GM03348 (cell line): ENCODE results near the gene DRGX.

Source experiments
- DNase-seq: peaks from one replicate; pipeline ENCODE4 v3.0.0; 2012; ENCODE audit warnings: low spot score

Gene DRGX

GRCh38 chr10:49395741-49396665 is at the start of gene DRGX:
DRGX (minus strand) TSS chr10:49396089; CDS start chr10:49395440, 649 bp downstream.
- no peak for DNase-seq

DNA sequence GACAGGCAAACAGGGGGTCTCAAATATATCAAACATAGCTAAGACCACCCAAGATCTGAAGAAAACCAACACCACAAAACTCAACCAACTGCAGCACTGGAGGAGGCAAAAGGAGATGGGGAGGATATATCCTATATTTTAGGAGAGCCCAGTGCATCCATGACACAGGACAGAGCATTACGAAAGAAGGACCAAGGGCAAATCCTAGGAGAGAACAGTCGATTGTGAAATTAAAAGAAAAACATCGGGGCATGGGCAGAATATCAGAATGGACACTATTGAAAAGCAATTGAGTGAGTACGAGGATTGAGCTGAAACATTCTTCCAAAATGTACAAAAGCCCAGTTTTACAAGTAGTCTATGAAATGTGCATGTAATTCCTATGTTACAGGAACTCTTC is 48.5 kb upstream of the DRGX start:
- no peak for DNase-seq

- DNase-seq, result no peak
These were observed 47.0 kb upstream of the DRGX start for GRCh38 chr10:49442863-49443262.

DNA sequence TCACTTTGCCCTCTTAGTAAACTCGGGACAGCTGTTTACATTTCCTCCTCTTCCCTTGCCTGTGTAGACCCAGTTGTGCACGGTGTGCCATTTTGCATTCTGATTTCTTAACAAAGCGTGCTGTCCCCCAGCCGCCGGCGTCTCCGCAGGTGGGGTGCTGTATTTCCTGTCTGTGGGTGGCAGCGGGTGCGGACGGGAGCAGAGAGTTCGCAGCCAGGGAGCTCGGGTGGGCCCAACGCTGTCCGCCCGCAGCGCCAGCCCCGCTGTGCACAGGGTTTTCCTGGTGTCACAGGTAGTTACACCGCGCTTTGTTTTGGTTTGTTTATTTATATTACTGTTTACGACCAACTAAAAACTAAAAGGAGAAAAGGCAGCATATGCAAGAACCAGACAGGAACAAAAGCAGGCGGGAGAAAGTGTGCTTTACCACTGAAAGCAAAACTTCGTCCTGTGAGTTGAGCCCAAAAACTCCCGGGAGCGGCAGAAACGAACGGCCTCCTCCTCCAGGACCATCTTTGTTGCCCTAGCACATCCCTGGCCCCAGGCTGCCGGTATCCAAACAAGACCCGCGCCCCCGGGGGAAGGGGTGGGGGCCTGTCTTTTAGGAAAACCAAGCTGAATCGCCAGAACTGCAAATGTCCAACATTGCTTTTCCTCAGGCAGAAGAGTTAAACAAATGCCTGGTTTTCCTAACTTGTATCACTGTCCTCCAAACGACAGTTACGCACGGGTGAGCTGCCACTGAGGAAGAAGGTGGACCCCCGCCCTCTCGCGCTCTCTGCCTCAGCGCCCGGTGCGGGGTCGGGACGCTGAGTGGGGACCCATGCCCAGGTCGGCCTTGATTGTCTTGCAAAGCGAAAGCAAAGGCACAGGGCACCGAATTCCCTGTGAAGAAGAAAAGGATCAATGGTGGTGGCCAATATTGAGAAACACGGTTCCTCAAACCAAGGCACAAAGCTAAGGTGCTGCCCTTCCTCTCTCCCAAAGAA is 45.9 kb upstream of the DRGX start:
- no peak for DNase-seq

- no peak for DNase-seq
These were observed 39.3 kb upstream of the DRGX start for GRCh38 chr10:49435225-49435624.

DNA sequence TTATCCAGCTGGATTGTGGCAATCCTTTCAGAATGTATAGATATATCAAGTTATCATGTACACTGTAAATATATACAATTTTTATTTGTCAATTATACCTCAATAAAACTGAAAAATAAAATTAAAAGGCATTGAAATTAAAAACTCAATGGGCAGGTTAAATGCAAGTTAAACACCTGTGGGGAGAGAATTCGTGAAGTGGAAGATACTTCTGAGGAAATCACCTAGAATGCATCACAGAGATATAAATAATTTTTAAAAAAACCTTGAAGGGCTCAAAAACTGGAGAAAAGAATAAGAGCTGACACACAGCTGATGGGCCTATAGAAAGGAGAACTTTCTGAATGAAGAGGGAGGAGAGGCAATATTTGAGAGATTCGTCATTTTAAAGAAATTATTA is 37.2 kb upstream of the DRGX start:
- DNase-seq, result no peak

GRCh38 chr10:49431426-49431825 is 35.5 kb upstream of the DRGX start:
- DNase-seq, result no peak

DNA sequence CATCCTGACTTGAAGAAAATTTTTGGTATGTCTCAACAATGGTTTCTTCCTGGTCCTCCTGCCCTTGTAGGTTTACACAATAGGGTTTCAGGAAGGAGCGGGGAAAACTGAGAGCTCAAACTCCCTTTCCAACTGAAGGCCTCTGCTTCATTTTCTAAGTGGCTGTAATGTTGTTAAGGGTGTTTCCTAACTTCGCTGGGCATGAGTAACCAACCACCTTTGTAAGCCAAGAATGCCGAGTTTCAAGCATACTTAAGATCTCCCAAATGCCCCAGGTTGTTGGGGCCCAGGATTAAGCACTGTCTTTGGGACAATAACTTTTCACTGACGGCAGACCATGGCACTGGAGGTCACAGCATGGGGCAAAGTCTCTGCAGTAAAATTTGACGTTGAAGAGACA is 33.6 kb upstream of the DRGX start:
- no peak for DNase-seq

DNA sequence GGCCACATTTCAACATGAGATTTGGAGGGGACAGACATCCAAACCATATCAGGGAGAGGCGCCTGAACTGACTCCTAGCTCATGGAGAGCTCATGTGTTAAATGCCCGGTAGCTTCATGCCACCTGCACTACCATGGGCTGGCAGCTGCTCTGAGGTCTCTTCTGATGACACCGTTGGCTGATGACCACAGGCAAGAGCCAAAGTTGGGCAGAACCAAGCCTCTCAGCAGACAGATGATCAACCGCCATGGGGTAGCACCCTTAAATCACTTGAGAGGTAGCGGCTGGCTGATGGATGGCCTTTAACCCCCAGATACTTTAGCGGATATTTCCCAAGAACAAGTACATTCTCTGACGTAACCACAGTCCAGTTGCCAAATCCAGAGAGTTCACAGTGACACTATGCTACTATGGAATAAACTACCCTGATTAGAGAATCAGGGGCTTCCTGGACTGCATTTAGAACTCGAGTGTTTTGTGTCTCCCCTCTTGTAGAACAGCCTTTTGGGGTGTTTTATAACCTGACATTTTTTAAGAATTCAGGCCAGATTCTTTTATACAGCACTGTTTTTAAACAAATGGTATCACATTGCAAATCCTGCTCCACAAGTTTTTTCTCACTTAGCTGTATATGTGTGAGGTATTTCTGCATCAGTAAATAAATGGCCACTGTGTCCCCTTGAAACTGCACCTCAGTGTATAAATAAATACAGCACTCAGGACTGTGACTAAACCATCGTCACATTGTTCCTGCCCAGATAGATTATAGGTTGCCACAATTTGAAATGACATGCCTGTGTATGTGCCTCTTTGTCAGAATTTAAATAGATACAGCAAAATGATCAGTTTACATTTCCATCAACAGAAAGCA is 30.8 kb upstream of the DRGX start:
- no peak for DNase-seq

GRCh38 chr10:49419005-49419404 is 23.1 kb upstream of the DRGX start:
- no peak for DNase-seq

DNA sequence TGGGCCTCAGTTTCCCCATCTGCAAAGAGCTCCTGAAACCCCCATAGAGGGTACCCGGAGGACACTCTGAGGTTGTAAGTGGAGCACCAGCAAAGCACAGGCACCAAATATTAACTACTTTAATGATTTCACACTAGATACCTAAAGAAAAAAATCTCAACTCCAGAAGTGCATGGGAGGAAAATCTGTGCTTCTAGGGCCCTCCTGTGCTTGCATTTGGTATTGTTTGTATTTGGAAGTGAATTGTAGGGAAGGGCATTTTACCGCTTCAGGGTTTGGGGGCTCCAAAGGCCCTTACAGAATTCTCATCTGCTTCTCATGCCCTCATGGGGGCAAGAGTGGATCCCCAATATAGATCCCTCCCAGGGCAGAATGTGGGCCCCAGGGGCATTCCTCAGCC is 22.4 kb upstream of the DRGX start:
- peak; percentile 9 for DNase-seq

GRCh38 chr10:49418053-49418326 is 22.1 kb upstream of the DRGX start:
- peak; percentile 3 for DNase-seq

DNA sequence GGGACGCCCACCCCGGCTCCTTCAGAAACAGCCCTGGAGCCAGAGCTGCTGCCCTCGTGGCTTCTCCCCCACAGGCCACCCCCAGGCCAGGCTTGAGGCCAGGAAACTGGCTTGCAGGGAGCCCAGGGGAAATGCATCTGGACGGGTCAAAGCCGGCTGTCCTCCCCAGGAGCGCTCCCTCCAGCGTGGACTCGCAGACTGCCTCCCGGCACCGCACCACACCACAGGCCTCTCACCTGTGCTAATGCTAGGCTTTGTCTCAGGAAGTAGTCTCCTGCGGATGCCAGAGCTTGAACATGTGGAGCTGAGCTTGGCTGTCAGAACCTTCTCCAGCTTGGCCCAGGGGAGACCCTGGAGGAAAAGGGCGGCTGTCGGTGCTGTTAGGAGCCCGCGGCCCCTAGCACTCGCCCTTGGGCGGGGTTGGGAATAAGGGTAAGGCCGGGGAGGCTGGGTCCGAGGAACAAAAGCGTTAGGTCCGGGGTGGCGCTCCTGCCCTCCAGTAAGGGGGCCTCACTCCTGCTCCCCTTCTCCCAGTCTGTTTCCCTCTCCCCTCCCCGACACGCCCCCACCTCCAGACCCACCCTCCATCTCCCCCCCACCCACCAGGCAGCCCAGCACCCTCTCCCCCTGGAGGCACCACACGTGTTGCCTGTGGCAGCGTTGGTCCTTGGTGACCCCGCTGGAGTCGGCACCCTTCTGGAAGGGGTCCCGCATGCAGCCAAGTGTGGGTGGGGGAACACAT is 21.6 kb upstream of the DRGX start:
- no peak for DNase-seq

DNA sequence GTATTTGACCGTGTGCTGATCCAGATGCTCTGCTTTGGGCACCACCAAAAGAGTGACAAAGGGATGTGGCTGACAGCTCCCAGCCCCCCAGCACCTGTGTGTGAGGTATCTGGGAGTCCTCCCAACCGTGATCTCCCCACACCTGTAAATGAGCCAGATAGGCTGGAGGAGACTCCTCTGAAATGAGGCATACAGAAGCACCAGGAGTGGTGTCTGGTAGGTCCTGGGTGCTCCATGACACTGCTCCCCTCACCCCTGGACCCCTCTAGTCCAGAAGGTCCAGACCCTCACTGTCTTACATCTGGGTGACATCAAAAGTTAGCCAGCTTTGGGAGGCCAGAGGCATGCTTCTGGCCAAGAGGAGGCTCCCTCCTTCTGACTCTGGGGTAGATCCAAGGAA is 20.0 kb upstream of the DRGX start:
- no peak for DNase-seq

- no peak for DNase-seq
These were observed 19.2 kb upstream of the DRGX start for GRCh38 chr10:49415109-49415508.

DNA sequence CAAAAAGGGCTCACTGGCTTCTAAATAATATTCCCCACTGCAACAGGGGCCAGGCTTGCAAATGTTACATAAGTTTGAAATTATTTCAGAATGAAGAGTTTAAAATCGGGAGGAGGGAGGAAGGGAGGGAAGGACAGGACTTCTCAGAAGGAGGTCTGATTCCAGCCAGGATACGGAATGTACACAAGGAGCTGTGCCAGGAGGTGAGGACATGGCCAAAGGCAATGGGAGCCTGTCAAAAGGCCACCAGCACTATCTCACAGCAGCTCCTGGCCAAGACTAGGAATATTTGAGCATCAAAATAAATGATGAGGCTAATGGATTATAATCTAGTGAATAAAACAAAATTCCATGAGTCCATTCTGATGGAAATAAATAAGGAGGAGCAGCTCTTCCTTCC is 18.6 kb upstream of the DRGX start:
- no peak for DNase-seq

GRCh38 chr10:49412571-49412970 is 16.7 kb upstream of the DRGX start:
- DNase-seq, result no peak

DNA sequence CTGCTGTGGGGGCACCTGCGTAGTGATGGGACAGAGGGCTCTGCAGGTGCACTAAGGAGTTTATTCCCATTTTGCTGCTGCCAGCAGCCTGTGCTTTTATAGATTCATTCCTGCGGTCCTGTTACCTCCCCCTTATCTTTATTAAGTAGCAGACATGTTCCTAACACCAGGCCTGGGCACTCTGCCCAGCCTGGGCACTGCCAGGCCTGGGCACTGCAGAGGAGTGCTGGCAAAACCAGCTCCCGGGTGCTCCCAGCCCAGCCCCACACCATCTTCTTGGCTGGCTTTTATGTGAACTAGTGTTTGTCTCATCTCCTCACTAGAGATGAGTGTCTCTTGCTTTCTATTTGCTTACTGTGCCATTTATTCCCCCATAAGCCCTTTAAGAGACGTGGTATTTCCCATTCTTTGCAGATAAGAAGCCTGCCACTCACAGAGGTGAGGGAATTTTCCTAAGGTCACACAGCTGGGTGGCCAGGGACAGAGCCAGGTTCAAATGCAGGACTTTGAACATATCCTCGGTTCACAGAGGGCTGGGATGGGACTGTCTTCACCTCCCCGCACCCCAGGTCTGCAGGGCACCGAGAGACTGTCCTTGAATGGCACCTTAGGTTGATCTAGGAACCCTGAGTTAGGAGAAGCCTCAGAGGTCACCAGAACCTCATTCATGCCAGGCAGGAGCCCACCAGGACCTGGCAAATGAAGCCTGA is 14.6 kb upstream of the DRGX start:
- no peak for DNase-seq

GRCh38 chr10:49409755-49410154 is 13.9 kb upstream of the DRGX start:
- DNase-seq, result no peak

DNA sequence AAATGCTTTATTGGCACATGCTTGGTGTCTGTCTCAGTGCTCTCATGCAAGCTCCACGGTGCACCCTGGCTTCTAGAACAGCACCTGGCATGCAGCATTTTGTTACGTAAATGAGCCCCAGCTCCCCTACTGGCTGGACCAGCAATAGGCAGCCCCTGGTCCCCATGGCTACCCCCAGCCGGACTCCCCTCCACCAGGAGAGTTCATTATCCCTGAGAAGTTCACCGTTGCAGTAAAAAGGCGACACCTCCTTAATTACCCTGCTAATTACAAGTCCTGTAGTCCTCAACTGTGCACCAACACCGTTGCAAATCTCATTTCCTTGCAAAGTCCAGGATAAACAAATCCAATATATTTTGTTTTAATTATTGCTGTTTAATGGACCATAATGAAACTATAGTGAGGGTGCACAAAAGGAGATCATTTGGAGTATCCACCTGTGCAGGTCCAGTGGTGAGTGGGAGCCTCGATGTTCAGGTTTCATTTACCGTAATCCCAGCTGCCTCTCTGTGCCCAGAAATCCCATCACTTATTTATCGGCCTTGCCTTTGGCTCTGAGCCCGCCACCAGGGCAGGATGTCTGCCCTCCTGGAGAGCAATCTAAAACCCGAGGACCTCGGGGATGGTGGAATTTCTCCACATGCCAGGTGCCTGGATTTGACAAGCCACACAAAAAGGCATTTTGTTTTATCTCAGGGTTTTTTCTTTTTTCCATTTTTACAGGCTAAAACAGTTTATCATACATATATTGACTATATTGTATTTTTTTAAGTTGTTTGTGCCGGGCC is 12.8 kb upstream of the DRGX start:
- DNase-seq, result no peak
